WTC11 (cell line): ENCODE results near the gene NXPH4. TPM values are rescaled to one million over a fixed set of nuclear protein-coding genes. Genes with fewer than 3 reads are reported as not detected.

Experiments used
- ATAC-seq: fragments of 200-7000 bp; cut with Tn5 transposase; 2 replicates; pipeline ENCODE4 v1.10.0; 2021; ENCODE audit warnings: mild to moderate bottlenecking, moderate library complexity
- CTCF ChIA-PET: fragments of 300-600 bp; sonication (Branson Sonifier 250); formaldehyde crosslinking; loops from one replicate; lab custom pipeline; 2021; ENCODE audit warnings: antibody characterized with exemption; lab: Charles Lee
- POLR2A ChIA-PET: fragments of 350-600 bp; sonication (Branson Sonifier 250); formaldehyde crosslinking; loops from one replicate; lab custom pipeline; 2021; ENCODE audit warnings: antibody characterized with exemption; lab: Charles Lee
- DNase-seq: peaks from one replicate; pipeline ENCODE4 v3.0.0; 2021; ENCODE audit warnings: low spot score
- H3K27ac Mint-ChIP-seq: 2 replicates; pipeline ENCODE4 v1.8.0; 2021; ENCODE audit warnings: mixed read lengths
- H3K27me3 Mint-ChIP-seq: 2 replicates; pipeline ENCODE4 v1.8.0; 2021; ENCODE audit warnings: low read depth, mild to moderate bottlenecking, moderate library complexity, mixed read lengths
- H3K36me3 Mint-ChIP-seq: 2 replicates; pipeline ENCODE4 v1.8.0; 2021; ENCODE audit warnings: mixed read lengths
- H3K4me1 Mint-ChIP-seq: 2 replicates; pipeline ENCODE4 v1.8.0; 2022; ENCODE audit warnings: mixed read lengths
- H3K4me3 Mint-ChIP-seq: 2 replicates; pipeline ENCODE4 v1.8.0; 2021; ENCODE audit warnings: mild to moderate bottlenecking, moderate library complexity, mixed read lengths
- H3K9me3 Mint-ChIP-seq: 2 replicates; pipeline ENCODE4 v1.8.0; 2021; ENCODE audit warnings: mixed read lengths
- ATF1 ChIP-seq: sonication (generic); formaldehyde crosslinking; IDR thresholded peaks from 2 replicates; pipeline ENCODE4 v1.8.1; 2023; ENCODE audit warnings: mild to moderate bottlenecking, moderate library complexity, missing genetic modification reagents
- CBFB ChIP-seq: sonication (generic); formaldehyde crosslinking; IDR thresholded peaks from 2 replicates; pipeline ENCODE4 v1.8.1; 2022; ENCODE audit warnings: mild to moderate bottlenecking, low read depth, missing genetic modification reagents
- ELF4 ChIP-seq: sonication (generic); formaldehyde crosslinking; IDR thresholded peaks from 2 replicates; pipeline ENCODE4 v1.8.1; 2022; ENCODE audit warnings: low read depth, mild to moderate bottlenecking, moderate library complexity, missing genetic modification reagents
- FOXK1 ChIP-seq: sonication (generic); formaldehyde crosslinking; IDR thresholded peaks from 2 replicates; pipeline ENCODE4 v1.8.0; 2022; ENCODE audit warnings: mild to moderate bottlenecking, moderate library complexity, missing genetic modification reagents
- FOXP1 ChIP-seq: sonication (generic); formaldehyde crosslinking; IDR thresholded peaks from 2 replicates; pipeline ENCODE4 v1.8.0; 2022; ENCODE audit warnings: missing genetic modification reagents, mild to moderate bottlenecking, moderate library complexity, borderline replicate concordance
- GABPB1 ChIP-seq: sonication (generic); formaldehyde crosslinking; IDR thresholded peaks from 2 replicates; pipeline ENCODE4 v1.8.1; 2023; ENCODE audit warnings: mild to moderate bottlenecking, missing genetic modification reagents
- GRHL2 ChIP-seq: fragments of 250-450 bp; sonication (Bioruptor Pico); IDR thresholded peaks from 2 replicates; pipeline ENCODE4 v1.8.0; 2022; ENCODE audit warnings: mild to moderate bottlenecking, moderate library complexity; ENCODE audit not compliant: insufficient replicate concordance, severe bottlenecking
- IRF1 ChIP-seq: sonication (generic); formaldehyde crosslinking; IDR thresholded peaks from 2 replicates; pipeline ENCODE4 v1.8.0; 2023; ENCODE audit warnings: missing genetic modification reagents
- NFE2L1 ChIP-seq: sonication (generic); formaldehyde crosslinking; IDR thresholded peaks from 2 replicates; pipeline ENCODE4 v1.8.1; 2023; ENCODE audit warnings: missing genetic modification reagents
- NFYB ChIP-seq: sonication (generic); formaldehyde crosslinking; conservative IDR thresholded peaks from 2 replicates; pipeline ENCODE4 v1.8.0; 2022; ENCODE audit warnings: low read depth, missing genetic modification reagents
- NR1H2 ChIP-seq: sonication (generic); formaldehyde crosslinking; IDR thresholded peaks from 2 replicates; pipeline ENCODE4 v1.9.0; 2021; ENCODE audit warnings: mild to moderate bottlenecking, moderate library complexity, missing genetic modification reagents
- NR2C2 ChIP-seq: sonication (generic); formaldehyde crosslinking; IDR thresholded peaks from 2 replicates; pipeline ENCODE4 v1.8.0; 2022; ENCODE audit warnings: mild to moderate bottlenecking, missing genetic modification reagents
- OVOL2 ChIP-seq: fragments of 250-450 bp; sonication (Bioruptor Pico); IDR thresholded peaks from 2 replicates; pipeline ENCODE4 v1.9.0; 2021; ENCODE audit warnings: mild to moderate bottlenecking, borderline replicate concordance
- TEAD1 ChIP-seq: sonication (generic); formaldehyde crosslinking; IDR thresholded peaks from 2 replicates; pipeline ENCODE4 v1.8.0; 2022; ENCODE audit warnings: mild to moderate bottlenecking, missing genetic modification reagents
- ZBTB21 ChIP-seq: sonication (generic); formaldehyde crosslinking; IDR thresholded peaks from 2 replicates; pipeline ENCODE4 v1.8.1; 2023; ENCODE audit warnings: mild to moderate bottlenecking, missing genetic modification reagents, borderline replicate concordance
- ZNF138 ChIP-seq: sonication (generic); formaldehyde crosslinking; conservative IDR thresholded peaks from 2 replicates; pipeline ENCODE4 v1.8.1; 2022; ENCODE audit warnings: mild to moderate bottlenecking, moderate library complexity, missing genetic modification reagents
- ZNF281 ChIP-seq: sonication (generic); formaldehyde crosslinking; IDR thresholded peaks from 2 replicates; pipeline ENCODE4 v1.8.0; 2023; ENCODE audit warnings: mild to moderate bottlenecking, missing genetic modification reagents
- ZNF317 ChIP-seq: sonication (generic); formaldehyde crosslinking; IDR thresholded peaks from 2 replicates; pipeline ENCODE4 v1.8.1; 2023; ENCODE audit warnings: low read depth, mild to moderate bottlenecking, moderate library complexity, missing genetic modification reagents, borderline replicate concordance
- total RNA-seq: library from RNA; stranded (reverse); gene quantifications from 3 replicates; pipeline ENCODE4 v1.2.3, GENCODE V29; 2021
- TF ChIP-seq, protein P1 (sequence below): sonication (generic); formaldehyde crosslinking; IDR thresholded peaks from 2 replicates; pipeline ENCODE4 v1.8.1; 2023; ENCODE audit warnings: mild to moderate bottlenecking, missing genetic modification reagents
- TF ChIP-seq, protein P2 (sequence below): fragments of 200-600 bp; IDR thresholded peaks from 2 replicates; pipeline ENCODE4 v1.8.0; 2022; ENCODE audit warnings: antibody characterized with exemption
- TF ChIP-seq, protein P3 (sequence below): sonication (generic); formaldehyde crosslinking; IDR thresholded peaks from 2 replicates; pipeline ENCODE4 v1.8.0; 2023; ENCODE audit warnings: missing genetic modification reagents, mild to moderate bottlenecking, borderline replicate concordance

The NXPH4 gene
- total RNA-seq, 1 experiment from 2014 or later, result 4.9 TPM

GRCh38 chr12:57237596-57237931, 21.0 kb downstream of the NXPH4 start:
- H3K9me3 Mint-ChIP-seq, result no peaks in the 10 kb centered on the region
- TF ChIP-seq GABPB1 (CRISPR knock-in tag) (no peak), ZNF317 (CRISPR knock-in tag) (no peak), NFYB (no peak), FOXP1 (CRISPR knock-in tag) (no peak), OVOL2 (no peak), IRF1 (no peak), ZNF138 (CRISPR knock-in tag) (no peak), CBFB (CRISPR knock-in tag) (no peak), FOXK1 (CRISPR knock-in tag) (no peak), ELF4 (CRISPR knock-in tag) (no peak), NR1H2 (no peak), NFE2L1 (CRISPR knock-in tag) (no peak), ATF1 (CRISPR knock-in tag) (no peak), NR2C2 (CRISPR knock-in tag) (no peak), ZNF281 (CRISPR knock-in tag) (no peak)
- TF ChIP-seq, protein P1, sequence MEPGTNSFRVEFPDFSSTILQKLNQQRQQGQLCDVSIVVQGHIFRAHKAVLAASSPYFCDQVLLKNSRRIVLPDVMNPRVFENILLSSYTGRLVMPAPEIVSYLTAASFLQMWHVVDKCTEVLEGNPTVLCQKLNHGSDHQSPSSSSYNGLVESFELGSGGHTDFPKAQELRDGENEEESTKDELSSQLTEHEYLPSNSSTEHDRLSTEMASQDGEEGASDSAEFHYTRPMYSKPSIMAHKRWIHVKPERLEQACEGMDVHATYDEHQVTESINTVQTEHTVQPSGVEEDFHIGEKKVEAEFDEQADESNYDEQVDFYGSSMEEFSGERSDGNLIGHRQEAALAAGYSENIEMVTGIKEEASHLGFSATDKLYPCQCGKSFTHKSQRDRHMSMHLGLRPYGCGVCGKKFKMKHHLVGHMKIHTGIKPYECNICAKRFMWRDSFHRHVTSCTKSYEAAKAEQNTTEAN (CRISPR knock-in tag), result no peak
- TF ChIP-seq, protein P2, sequence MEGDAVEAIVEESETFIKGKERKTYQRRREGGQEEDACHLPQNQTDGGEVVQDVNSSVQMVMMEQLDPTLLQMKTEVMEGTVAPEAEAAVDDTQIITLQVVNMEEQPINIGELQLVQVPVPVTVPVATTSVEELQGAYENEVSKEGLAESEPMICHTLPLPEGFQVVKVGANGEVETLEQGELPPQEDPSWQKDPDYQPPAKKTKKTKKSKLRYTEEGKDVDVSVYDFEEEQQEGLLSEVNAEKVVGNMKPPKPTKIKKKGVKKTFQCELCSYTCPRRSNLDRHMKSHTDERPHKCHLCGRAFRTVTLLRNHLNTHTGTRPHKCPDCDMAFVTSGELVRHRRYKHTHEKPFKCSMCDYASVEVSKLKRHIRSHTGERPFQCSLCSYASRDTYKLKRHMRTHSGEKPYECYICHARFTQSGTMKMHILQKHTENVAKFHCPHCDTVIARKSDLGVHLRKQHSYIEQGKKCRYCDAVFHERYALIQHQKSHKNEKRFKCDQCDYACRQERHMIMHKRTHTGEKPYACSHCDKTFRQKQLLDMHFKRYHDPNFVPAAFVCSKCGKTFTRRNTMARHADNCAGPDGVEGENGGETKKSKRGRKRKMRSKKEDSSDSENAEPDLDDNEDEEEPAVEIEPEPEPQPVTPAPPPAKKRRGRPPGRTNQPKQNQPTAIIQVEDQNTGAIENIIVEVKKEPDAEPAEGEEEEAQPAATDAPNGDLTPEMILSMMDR, result no peak
- TF ChIP-seq, all 79 proteins: peak for 0
- H3K4me3 Mint-ChIP-seq, result peak overlapping the region; percentile 84
- no peak for ATAC-seq
- ChIA-PET POLR2A (interaction anchor here (0.6 to 9.7 kb wide), 5 partner anchors 8 to 24 kb away, joined by 5 to 97 read pairs (median 15); partner anchors contain the start of genes NXPH4 and SHMT2), CTCF (interaction anchor here (1.1 to 18.5 kb wide), 9 partner anchors 11 to 379 kb away, joined by 3 to 660 read pairs (median 6); partner anchors contain the start of genes NXPH4 and SHMT2)
- no peak overlapping the region for H3K27ac Mint-ChIP-seq
- peaks cover 83% of the 10 kb centered on the region for H3K27me3 Mint-ChIP-seq
- H3K36me3 Mint-ChIP-seq, result peaks cover 20% of the 10 kb centered on the region
- H3K4me1 Mint-ChIP-seq, result peaks cover 61% of the 10 kb centered on the region
- no peak for DNase-seq

DNA sequence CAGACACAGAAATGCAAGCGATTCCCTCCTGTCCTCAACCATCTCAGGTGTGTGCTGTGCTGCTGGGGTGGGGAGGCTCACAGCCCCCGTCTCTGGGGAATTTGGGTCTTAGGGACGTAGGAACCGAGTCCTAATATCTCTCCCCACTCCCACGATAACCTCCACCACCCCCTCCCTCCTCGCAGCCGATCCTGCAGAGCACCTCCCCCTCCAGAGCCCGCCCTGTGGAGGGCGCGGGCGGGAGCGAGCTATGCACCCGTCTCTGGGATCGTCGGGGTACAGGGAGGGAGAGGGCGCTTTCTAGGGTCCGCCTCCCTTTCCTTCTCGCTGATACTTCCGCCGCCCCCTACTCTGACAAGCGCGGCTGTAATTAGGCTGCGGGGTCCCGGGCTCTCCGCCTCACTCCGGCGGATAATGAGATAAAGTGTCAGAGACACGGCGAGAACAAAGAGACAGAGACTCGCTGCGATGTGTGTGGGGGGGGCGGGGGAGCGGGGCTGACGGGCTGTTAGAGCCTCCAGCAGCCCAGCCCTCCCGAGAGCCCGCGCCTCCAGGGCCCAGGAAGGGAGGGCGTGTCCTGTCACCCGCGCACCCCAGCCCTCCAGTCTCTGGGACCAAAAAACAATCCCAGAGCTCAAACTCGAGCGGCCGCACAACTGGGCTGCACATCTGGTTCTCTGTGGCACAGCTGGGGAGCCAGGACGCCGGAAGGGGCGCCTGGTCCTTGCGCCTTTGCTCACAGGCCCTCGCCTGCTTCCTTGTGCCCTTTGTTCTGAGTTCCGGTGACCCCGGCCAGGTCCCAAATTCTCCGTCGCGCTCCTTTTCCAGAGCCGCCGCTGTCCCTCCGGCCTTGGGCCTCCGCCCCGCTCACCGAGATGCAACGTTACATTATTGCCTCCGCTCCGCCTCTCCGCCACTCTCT, 21.6 kb downstream of the NXPH4 start:
- peaks cover 86% of the 10 kb centered on the region for H3K27me3 Mint-ChIP-seq
- ChIA-PET POLR2A (interaction anchor here (0.6 to 9.7 kb wide), 6 partner anchors 8 to 222 kb away, joined by 5 to 97 read pairs (median 12); partner anchors contain the start of genes NXPH4 and SHMT2), CTCF (interaction anchor here (0.6 to 18.5 kb wide), 18 partner anchors 10 to 379 kb away, joined by 3 to 660 read pairs (median 5); partner anchors contain the start of genes INHBE, NXPH4, SHMT2 and STAC3)
- peak; percentile 56 for DNase-seq
- H3K4me1 Mint-ChIP-seq, result peaks cover 62% of the 10 kb centered on the region
- H3K4me3 Mint-ChIP-seq, result peak overlapping the region; percentile 84
- peaks cover 16% of the 10 kb centered on the region for H3K36me3 Mint-ChIP-seq
- ATAC-seq, result no peak
- H3K27ac Mint-ChIP-seq, result no peak overlapping the region; the same call in 1 of the 2 replicates
- 0 out of 2 replicates have a peak, but pooled peaks have one; percentile 11 for TF ChIP-seq TEAD1 (CRISPR knock-in tag)
- TF ChIP-seq OVOL2, result no peak
- TF ChIP-seq, protein P3, sequence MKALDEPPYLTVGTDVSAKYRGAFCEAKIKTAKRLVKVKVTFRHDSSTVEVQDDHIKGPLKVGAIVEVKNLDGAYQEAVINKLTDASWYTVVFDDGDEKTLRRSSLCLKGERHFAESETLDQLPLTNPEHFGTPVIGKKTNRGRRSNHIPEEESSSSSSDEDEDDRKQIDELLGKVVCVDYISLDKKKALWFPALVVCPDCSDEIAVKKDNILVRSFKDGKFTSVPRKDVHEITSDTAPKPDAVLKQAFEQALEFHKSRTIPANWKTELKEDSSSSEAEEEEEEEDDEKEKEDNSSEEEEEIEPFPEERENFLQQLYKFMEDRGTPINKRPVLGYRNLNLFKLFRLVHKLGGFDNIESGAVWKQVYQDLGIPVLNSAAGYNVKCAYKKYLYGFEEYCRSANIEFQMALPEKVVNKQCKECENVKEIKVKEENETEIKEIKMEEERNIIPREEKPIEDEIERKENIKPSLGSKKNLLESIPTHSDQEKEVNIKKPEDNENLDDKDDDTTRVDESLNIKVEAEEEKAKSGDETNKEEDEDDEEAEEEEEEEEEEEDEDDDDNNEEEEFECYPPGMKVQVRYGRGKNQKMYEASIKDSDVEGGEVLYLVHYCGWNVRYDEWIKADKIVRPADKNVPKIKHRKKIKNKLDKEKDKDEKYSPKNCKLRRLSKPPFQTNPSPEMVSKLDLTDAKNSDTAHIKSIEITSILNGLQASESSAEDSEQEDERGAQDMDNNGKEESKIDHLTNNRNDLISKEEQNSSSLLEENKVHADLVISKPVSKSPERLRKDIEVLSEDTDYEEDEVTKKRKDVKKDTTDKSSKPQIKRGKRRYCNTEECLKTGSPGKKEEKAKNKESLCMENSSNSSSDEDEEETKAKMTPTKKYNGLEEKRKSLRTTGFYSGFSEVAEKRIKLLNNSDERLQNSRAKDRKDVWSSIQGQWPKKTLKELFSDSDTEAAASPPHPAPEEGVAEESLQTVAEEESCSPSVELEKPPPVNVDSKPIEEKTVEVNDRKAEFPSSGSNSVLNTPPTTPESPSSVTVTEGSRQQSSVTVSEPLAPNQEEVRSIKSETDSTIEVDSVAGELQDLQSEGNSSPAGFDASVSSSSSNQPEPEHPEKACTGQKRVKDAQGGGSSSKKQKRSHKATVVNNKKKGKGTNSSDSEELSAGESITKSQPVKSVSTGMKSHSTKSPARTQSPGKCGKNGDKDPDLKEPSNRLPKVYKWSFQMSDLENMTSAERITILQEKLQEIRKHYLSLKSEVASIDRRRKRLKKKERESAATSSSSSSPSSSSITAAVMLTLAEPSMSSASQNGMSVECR (CRISPR knock-in tag), result peak; percentile 36; the same call in 1 of the 2 replicates
- no peak for TF ChIP-seq ZBTB21
- TF ChIP-seq GRHL2 (CRISPR knock-in tag), result no peak
- no peaks in the 10 kb centered on the region for H3K9me3 Mint-ChIP-seq
